IPS-NIHi7 (cell line): Measurements from ENCODE around the gene ZBTB32.
A peak's percentile ranks its signal among the peaks of the same experiment; 100 is the strongest.

Source experiments
- DNase-seq: peaks from one replicate; pipeline ENCODE4 v3.0.0; 2012; ENCODE audit warnings: mixed read lengths; ENCODE audit errors: extremely low spot score

ZBTB32 gene

GRCh38 chr19:35695895-35696422 is 8.4 kb upstream of the ZBTB32 start:
- no peak for DNase-seq

GRCh38 chr19:35696835-35697234 is 7.5 kb upstream of the ZBTB32 start:
- no peak for DNase-seq

GRCh38 chr19:35702223-35703012 is 1.9 kb upstream of the ZBTB32 start:
- DNase-seq = peak; percentile 97

DNA sequence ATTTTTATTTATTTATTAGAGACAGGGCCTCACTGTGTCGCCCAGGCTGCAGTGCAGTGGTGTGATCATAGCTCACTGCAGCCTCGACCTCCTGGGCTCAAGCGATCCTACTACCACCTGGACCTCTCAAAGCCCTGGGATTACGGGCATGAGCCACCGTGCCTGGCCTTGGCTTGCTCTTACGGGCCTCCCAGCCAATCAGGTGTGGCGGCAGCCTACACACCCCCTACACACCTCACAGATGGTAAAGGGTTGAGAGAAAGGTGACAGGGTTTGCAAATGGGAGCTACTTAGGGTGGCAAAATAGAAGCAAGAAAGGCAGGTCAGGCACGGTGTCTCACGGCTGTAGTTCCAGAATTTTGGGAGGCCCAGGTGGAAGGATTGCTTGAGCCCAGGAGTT is 1.0 kb upstream of the ZBTB32 start:
- DNase-seq = no peak

- no peak for DNase-seq
Observed at GRCh38 chr19:35708391-35708790, 4.0 kb downstream of the ZBTB32 start.

DNA sequence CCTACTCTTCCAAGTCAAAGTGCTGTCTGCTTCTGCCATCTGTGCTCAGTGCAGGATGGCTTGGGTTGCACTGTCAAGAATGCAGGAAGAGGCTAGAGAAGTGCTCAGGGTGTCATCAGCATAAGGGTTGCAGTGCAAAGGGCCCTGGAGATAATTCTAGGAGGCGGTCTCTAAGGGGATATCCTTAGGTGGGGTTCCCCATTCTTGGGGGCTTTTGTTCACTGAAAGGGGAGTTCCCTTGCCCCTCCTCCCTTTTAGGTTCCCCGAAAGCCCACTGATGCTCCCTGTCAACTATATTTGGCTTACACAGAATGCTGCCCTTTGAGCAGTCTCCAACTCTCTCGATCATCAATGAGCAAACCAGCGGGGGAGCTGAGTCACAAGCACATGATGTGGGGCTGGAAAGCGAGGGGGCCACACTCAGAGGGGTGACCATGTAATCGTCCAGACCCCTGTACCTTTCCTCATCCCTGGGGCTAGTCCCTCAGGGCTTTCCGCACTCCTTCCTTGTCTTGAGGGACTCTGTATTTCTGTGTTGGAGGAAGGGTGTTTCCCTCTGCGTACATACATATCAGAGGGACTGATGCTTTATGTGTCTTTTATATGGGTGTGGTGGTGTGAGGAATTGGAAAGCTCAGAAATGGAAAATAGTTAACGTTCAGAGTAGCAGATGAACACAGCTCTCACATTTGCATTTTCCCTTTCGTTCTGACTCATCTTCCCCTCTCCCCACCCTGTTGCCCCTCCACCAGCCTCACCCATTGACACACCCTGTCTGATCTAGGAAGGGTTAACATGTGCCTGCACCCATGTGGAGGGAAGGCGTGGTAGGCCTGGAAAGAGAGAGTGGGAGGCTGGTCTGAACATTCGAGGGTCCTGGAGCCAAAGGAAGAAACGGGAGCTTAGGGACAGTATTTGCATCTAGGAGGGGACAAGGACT is 6.7 kb downstream of the ZBTB32 start:
- no peak for DNase-seq

- DNase-seq = peak; percentile 29
Observed at GRCh38 chr19:35712567-35713505, 8.5 kb downstream of the ZBTB32 start.

DNA sequence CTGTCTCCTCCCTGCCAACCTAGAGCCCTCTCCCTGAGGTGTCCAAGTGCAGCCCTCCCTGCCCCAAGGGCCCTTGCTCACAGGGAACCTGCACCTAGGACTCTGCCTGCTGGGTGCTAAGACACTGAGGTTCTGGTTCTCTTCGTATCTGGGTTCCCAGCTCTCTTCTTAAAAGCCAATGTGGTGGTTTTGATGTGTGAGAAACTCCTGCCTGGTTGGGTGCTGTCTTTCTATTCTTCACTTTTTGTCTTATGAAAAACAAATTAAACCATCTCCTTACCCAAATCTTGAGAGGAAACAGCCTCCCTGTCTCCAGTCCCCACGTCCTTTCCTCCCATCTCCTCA is 9.1 kb downstream of the ZBTB32 start:
- no peak for DNase-seq

DNA sequence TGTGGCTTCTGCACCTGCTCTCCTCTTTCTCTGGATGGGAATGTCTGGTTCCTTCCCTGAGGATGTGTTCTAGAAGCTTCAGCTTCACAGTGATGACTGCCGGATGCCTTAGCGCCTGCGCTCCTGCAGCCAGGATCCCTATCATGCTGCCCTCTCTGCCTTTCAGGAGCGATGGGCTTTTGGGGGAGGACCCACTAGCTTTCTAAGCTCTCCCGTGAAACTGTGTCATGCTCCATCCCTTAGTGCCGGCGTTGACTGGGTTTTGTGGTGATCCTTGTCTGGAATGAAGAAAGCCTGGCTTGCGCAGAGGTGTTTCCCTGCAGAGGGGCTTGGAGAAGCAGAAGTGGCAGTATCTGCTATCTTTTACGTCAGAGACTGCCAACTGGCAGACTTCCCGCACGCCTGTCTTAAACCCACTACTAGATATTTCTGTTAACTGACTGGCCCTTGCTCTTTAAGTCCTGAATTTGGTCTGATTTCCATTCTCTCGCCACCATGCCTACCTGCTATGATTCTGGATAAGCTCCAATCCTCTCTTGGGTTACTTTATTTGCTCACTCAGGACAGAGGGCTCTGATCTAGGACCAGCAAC is 9.6 kb downstream of the ZBTB32 start:
- DNase-seq = no peak

GRCh38 chr19:35714601-35715354 is 10.4 kb downstream of the ZBTB32 start:
- peak; percentile 22 for DNase-seq

- DNase-seq = no peak
Observed at GRCh38 chr19:35715355-35715809, 11.0 kb downstream of the ZBTB32 start.

- DNase-seq = peak; percentile 69
Observed at GRCh38 chr19:35715981-35716800, 11.8 kb downstream of the ZBTB32 start.

DNA sequence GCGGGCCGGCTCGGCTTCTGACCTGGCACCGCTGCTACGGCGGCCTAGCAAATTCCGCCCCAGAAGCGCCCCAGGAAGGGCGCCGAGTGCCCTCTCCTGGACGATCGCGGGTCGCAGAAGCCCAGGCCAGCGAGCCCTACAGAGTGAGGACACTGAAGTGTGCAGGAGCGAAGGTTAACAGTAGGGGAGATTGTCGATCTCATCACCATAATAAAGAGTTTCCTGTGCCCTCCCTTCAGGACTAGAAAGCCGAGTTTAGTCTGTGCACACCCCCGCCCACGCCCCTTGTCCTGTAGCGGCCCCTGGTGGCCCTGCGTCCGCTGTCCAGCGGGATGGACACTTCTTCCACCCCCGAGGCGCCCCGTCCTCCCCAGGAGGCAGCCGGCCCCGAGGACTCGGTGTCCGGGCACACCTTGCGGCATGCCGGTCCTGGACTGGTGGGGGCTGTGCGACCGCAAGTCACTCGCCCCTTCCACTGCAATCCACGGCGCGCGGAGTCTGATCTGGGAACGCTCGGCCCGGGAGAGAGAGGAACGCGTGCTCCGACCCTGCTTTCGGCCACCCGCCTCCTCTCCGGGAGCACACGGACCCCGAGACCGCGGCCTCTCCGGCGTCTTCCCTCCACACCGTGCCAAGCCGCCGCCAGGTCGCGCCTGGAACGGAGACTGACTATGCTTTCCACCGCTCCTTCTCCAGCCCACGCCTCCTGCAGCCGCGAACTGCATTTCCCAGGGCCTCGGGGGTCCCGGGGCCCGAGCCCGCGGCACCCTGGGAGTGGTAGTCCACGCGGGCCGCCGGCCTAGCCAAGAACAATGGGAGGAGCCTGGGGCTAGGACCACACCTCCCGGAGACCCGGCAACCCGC is 12.7 kb downstream of the ZBTB32 start:
- DNase-seq = peak; percentile 86

- DNase-seq = peak; percentile 98
Observed at GRCh38 chr19:35717665-35718344, 13.4 kb downstream of the ZBTB32 start, which contains the start of gene KMT2B. TSS of gene KMT2B (plus strand) at chr19:35718003. CDS start at chr19:35718019, 16 bp downstream.

GRCh38 chr19:35718345-35719041 is 14.1 kb downstream of the ZBTB32 start:
- peak; percentile 35 for DNase-seq

DNA sequence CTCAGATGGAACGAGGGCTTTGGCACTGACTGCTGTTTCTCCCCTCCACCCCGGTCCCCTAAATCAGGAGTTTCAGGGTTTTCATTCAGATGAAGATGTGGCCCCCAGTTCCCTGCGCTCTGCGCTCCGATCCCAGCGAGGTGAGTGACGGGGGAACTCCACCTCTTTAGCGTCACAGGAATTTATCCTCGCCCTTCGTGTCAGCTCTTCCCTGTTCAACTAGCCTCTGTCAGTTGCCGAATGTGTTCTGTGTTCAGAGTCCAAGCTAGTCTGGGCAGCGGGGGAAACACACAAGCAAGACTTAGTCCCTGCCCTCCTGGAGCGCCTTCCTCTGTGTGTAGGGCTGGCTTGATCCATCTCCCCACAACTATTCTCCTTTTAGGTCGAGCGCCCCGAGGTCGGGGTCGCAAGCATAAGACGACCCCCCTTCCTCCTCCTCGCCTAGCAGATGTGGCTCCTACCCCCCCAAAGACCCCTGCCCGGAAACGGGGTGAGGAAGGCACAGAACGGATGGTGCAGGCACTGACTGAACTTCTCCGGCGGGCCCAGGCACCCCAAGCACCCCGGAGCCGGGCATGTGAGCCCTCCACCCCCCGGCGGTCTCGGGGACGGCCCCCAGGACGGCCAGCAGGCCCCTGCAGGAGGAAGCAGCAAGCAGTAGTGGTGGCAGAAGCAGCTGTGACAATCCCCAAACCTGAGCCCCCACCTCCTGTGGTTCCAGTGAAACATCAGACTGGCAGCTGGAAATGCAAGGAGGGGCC is 15.2 kb downstream of the ZBTB32 start:
- DNase-seq = no peak
